T-helper 2 cell treated with Interferon-gamma antibody and Interleukin-4, amounts not matched to agents 5 μg/mL and 100 μg/mL, for 36 hours (primary cell): ENCODE measurements around the gene PGM1.

Experiments
- DNase-seq: peaks from one replicate; pipeline ENCODE4 v3.0.0; 2021; ENCODE audit warnings: low spot score
- H3K27ac Mint-ChIP-seq: one replicate; pipeline ENCODE4 v1.8.0; 2021; ENCODE audit warnings: mild to moderate bottlenecking, mixed read lengths
- H3K27me3 Mint-ChIP-seq: one replicate; pipeline ENCODE4 v1.8.0; 2021; ENCODE audit warnings: low read depth, mixed read lengths
- H3K36me3 Mint-ChIP-seq: one replicate; pipeline ENCODE4 v1.8.0; 2021; ENCODE audit warnings: low read depth, mixed read lengths
- H3K4me1 Mint-ChIP-seq: one replicate; pipeline ENCODE4 v1.8.0; 2021; ENCODE audit warnings: low read depth, mixed read lengths
- H3K4me3 Mint-ChIP-seq: one replicate; pipeline ENCODE4 v1.8.0; 2022; ENCODE audit warnings: mild to moderate bottlenecking, moderate library complexity, mixed read lengths
- H3K9me3 Mint-ChIP-seq: one replicate; pipeline ENCODE4 v1.8.0; 2021; ENCODE audit warnings: mixed read lengths

PGM1 gene

GRCh38 chr1:63671514-63671913 is 78.3 kb downstream of the PGM1 start:
- Mint-ChIP-seq H3K9me3 (peaks cover 3% of the 10 kb centered on the region), H3K4me3 (no peak overlapping the region), H3K27ac (no peak overlapping the region), H3K36me3 (peaks cover under 1% of the 10 kb centered on the region), H3K4me1 (peaks cover 12% of the 10 kb centered on the region), H3K27me3 (no peaks in the 10 kb centered on the region)
- DNase-seq: no peak

- no peak overlapping the region for H3K27ac Mint-ChIP-seq
- no peaks in the 10 kb centered on the region for H3K27me3 Mint-ChIP-seq
- peaks cover 2% of the 10 kb centered on the region for H3K36me3 Mint-ChIP-seq
- no peak for DNase-seq
- H3K9me3 Mint-ChIP-seq: peaks cover 8% of the 10 kb centered on the region
- H3K4me1 Mint-ChIP-seq: peaks cover 3% of the 10 kb centered on the region
- H3K4me3 Mint-ChIP-seq: no peak overlapping the region
Measured at GRCh38 chr1:63674238-63674864, 81.1 kb downstream of the PGM1 start.

GRCh38 chr1:63674865-63675419 is 81.7 kb downstream of the PGM1 start:
- peaks cover 3% of the 10 kb centered on the region for H3K4me1 Mint-ChIP-seq
- H3K27me3 Mint-ChIP-seq: no peaks in the 10 kb centered on the region
- DNase-seq: no peak
- H3K4me3 Mint-ChIP-seq: no peak overlapping the region
- H3K27ac Mint-ChIP-seq: no peak overlapping the region
- H3K36me3 Mint-ChIP-seq: peaks cover 2% of the 10 kb centered on the region
- peaks cover 13% of the 10 kb centered on the region for H3K9me3 Mint-ChIP-seq

GRCh38 chr1:63675420-63675931 is 82.3 kb downstream of the PGM1 start:
- no peak for DNase-seq
- H3K36me3 Mint-ChIP-seq: peaks cover 2% of the 10 kb centered on the region
- H3K27ac Mint-ChIP-seq: no peak overlapping the region
- H3K4me1 Mint-ChIP-seq: peaks cover 3% of the 10 kb centered on the region
- H3K4me3 Mint-ChIP-seq: no peak overlapping the region
- peaks cover 16% of the 10 kb centered on the region for H3K9me3 Mint-ChIP-seq
- H3K27me3 Mint-ChIP-seq: no peaks in the 10 kb centered on the region

GRCh38 chr1:63677497-63677896 is 84.3 kb downstream of the PGM1 start:
- peaks cover 3% of the 10 kb centered on the region for H3K4me1 Mint-ChIP-seq

GRCh38 chr1:63678200-63678599 is 85.0 kb downstream of the PGM1 start:
- H3K27ac Mint-ChIP-seq: no peak overlapping the region
- H3K27me3 Mint-ChIP-seq: peaks cover 6% of the 10 kb centered on the region
- H3K36me3 Mint-ChIP-seq: peaks cover 2% of the 10 kb centered on the region
- no peak overlapping the region for H3K4me3 Mint-ChIP-seq
- H3K4me1 Mint-ChIP-seq: peaks cover 3% of the 10 kb centered on the region
- no peak for DNase-seq
- peaks cover 16% of the 10 kb centered on the region for H3K9me3 Mint-ChIP-seq

More at GRCh38 chr1:63677497-63677896, 84.3 kb downstream of the PGM1 start:
- no peak for DNase-seq
- H3K27ac Mint-ChIP-seq: no peak overlapping the region
- peaks cover 2% of the 10 kb centered on the region for H3K36me3 Mint-ChIP-seq
- no peak overlapping the region for H3K4me3 Mint-ChIP-seq
- peaks cover 16% of the 10 kb centered on the region for H3K9me3 Mint-ChIP-seq
- H3K27me3 Mint-ChIP-seq: peaks cover 4% of the 10 kb centered on the region

- Mint-ChIP-seq H3K4me3 (no peak overlapping the region), H3K27ac (no peak overlapping the region), H3K4me1 (peaks cover 3% of the 10 kb centered on the region), H3K9me3 (peaks cover 16% of the 10 kb centered on the region), H3K36me3 (peaks cover 2% of the 10 kb centered on the region), H3K27me3 (peaks cover 6% of the 10 kb centered on the region)
- DNase-seq: no peak
Measured at GRCh38 chr1:63679076-63679475, 85.9 kb downstream of the PGM1 start.

- peaks cover 6% of the 10 kb centered on the region for H3K27me3 Mint-ChIP-seq
Measured at GRCh38 chr1:63679589-63679988, 86.4 kb downstream of the PGM1 start.

GRCh38 chr1:63682936-63683335 is 89.7 kb downstream of the PGM1 start:
- Mint-ChIP-seq H3K4me3 (no peak overlapping the region), H3K9me3 (peaks cover 16% of the 10 kb centered on the region), H3K36me3 (peaks cover 3% of the 10 kb centered on the region), H3K4me1 (no peaks in the 10 kb centered on the region), H3K27me3 (peaks cover 6% of the 10 kb centered on the region), H3K27ac (no peak overlapping the region)
- no peak for DNase-seq

More at GRCh38 chr1:63679589-63679988, 86.4 kb downstream of the PGM1 start:
- Mint-ChIP-seq H3K27ac (no peak overlapping the region), H3K9me3 (peaks cover 16% of the 10 kb centered on the region), H3K36me3 (peaks cover 2% of the 10 kb centered on the region), H3K4me3 (no peak overlapping the region), H3K4me1 (no peaks in the 10 kb centered on the region)
- DNase-seq: no peak

GRCh38 chr1:63683759-63684158 is 90.5 kb downstream of the PGM1 start:
- H3K36me3 Mint-ChIP-seq: peaks cover 1% of the 10 kb centered on the region
- H3K27me3 Mint-ChIP-seq: peaks cover 6% of the 10 kb centered on the region
- H3K9me3 Mint-ChIP-seq: peaks cover 13% of the 10 kb centered on the region
- H3K4me3 Mint-ChIP-seq: no peak overlapping the region
- H3K27ac Mint-ChIP-seq: no peak overlapping the region
- H3K4me1 Mint-ChIP-seq: no peaks in the 10 kb centered on the region
- DNase-seq: no peak

GRCh38 chr1:63686696-63687095 is 93.5 kb downstream of the PGM1 start:
- Mint-ChIP-seq H3K9me3 (no peaks in the 10 kb centered on the region), H3K27me3 (peaks cover 5% of the 10 kb centered on the region), H3K4me1 (peaks cover under 1% of the 10 kb centered on the region), H3K4me3 (no peak overlapping the region), H3K36me3 (peaks cover 1% of the 10 kb centered on the region), H3K27ac (no peak overlapping the region)
- no peak for DNase-seq

- no peaks in the 10 kb centered on the region for H3K9me3 Mint-ChIP-seq
- no peak overlapping the region for H3K4me3 Mint-ChIP-seq
- H3K4me1 Mint-ChIP-seq: peaks cover 4% of the 10 kb centered on the region
- H3K36me3 Mint-ChIP-seq: peaks cover 1% of the 10 kb centered on the region
- no peak for DNase-seq
- H3K27me3 Mint-ChIP-seq: peaks cover 5% of the 10 kb centered on the region
- H3K27ac Mint-ChIP-seq: no peak overlapping the region
Measured at GRCh38 chr1:63688302-63688890, 95.2 kb downstream of the PGM1 start.

- Mint-ChIP-seq H3K4me3 (no peak overlapping the region), H3K27ac (no peak overlapping the region), H3K9me3 (no peaks in the 10 kb centered on the region), H3K36me3 (peaks cover 1% of the 10 kb centered on the region), H3K27me3 (peaks cover 5% of the 10 kb centered on the region), H3K4me1 (peaks cover 4% of the 10 kb centered on the region)
- no peak for DNase-seq
Measured at GRCh38 chr1:63690966-63691700, 97.9 kb downstream of the PGM1 start.
